NOMO-1 treated with DMSO at 0.1 percent for 48 hours (cell line): Measurements from ENCODE around the gene KIAA0586.
"Not testable (repeated sequence)": the region's sequence is repeated elsewhere in the genome, so short reads cannot be mapped to it uniquely, and the experiment has no call there.

Experiments used
- DNase-seq: peaks from one replicate; lab custom pipeline; 2025; ENCODE audit not compliant: unreplicated experiment; lab: John Stamatoyannopoulos, UW

Gene KIAA0586

GRCh38 chr14:58427281-58428117 lies at the start of gene KIAA0586, which contains the start of gene TIMM9:
Gene KIAA0586, plus strand, starts transcription at chr14:58427719. Its CDS starts 546 bp downstream, at chr14:58428265.
Gene TIMM9, minus strand, starts transcription at chr14:58427531. Its CDS starts 15,586 bp downstream, at chr14:58411945.
- DNase-seq, result peak; percentile 98

DNA sequence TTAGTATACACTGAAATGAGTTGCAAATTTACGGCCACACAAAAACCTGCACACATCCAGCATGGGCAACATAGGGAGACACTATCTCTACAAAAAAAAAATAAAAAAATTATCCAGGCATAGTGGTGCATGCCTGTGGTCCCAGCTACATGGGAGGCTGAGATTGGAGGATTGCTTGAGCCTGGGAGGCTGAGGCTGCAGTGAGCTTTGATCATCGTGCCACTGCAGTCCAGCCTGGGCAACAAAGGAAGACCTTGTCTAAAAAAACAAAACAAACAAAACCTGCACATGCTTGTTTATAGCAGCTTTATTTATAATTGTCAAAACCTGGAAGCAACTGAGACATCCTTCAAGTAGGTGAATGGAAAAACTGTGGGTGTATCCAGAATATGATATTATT lies 36.7 kb upstream of the KIAA0586 start:
- DNase-seq, result no peak

GRCh38 chr14:58395562-58395811 lies 32.0 kb upstream of the KIAA0586 start:
- DNase-seq, result no peak

DNA sequence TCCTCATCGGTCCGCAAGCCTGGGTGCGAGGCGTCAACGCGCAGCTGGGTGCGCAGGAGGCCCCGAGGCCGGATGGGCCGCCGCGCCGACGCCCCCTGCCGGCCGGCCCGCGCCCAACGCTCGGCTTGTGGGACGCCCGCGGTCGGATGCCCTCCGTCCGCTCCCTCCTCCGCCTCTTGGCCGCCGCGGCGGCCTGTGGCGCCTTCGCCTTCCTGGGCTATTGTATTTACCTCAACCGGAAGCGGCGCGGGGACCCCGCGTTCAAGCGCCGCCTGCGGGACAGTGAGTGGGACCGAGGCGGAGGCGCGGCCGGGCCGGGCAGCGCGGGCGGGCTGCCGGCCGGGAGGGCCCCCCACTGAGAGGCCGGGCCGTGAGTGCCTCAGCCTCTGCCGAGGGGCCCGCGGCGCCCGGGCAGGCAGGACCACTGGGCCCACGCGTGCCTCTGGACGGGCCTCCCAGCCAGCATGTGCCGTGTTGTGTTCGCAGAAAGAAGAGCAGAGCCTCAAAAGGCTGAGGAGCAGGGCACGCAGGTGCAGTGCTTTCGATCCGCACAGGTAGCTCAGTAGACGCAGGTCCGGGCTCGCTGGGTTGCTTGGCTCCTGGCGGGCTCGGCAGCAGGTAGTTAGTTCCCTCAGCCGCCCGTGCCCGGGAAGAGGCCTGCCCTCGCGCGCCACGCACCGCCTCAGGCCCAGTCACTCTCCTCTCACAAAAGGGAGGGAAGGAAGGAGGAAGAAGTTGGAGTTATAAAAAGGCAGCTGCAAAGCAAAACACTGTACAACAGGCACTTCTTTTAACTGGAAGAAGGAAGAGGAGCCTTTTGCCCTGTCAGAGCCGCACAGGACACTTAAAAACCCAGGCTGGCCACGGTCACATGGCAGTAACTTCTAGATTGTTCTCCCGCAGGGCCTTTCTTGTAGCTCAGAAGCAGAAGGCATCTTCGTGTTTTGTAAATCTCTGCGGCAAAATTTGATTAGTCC lies 31.4 kb upstream of the KIAA0586 start, which contains the start of gene TOMM20L:
TOMM20L (plus strand) TSS at position 119 of the 977 bp plus-strand sequence; CDS start at position 147, 28 bp downstream.
- peak; percentile 65 for DNase-seq

DNA sequence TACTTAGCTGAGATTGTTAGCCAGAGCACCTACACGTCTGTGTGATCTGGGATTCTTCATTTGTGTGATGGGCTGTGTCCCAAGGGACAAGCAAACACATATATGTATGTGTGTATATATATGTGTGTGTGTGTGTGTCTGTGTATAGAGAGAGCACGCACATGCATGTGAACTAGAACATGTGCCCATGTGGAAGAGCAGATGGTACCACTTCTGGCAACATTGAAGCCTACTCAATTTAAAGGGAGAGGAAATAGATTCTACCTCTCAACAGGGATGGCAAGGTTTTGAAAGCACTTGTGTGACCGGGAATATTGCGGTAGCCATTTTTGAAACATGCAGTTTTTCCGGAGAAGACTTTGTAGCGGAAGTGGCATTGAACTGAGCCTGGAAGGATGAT lies 30.4 kb upstream of the KIAA0586 start:
- no peak for DNase-seq

- no peak for DNase-seq
These were observed 29.0 kb upstream of the KIAA0586 start for GRCh38 chr14:58398495-58398894.

DNA sequence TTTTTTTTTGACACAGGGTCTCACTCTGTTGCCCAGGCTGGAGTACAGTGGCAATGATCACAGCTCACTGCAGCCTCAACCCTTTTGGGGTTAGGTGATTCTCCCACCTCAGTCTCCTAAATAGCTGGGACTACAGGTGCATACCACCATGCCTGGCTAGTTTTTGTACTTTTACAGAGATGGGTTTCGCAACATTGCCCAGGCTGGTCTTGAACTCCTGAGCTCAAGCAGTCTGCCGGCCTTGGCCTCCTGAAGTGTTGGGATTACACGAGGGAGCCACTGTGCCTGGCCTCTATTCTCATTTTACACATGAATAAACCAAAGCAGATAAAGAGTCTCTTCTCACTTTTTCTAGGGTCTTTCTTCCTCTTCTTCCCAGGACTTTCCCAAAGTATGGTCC lies 28.6 kb upstream of the KIAA0586 start:
- no peak for DNase-seq

GRCh38 chr14:58401587-58401986 lies 25.9 kb upstream of the KIAA0586 start:
- DNase-seq, result no peak

DNA sequence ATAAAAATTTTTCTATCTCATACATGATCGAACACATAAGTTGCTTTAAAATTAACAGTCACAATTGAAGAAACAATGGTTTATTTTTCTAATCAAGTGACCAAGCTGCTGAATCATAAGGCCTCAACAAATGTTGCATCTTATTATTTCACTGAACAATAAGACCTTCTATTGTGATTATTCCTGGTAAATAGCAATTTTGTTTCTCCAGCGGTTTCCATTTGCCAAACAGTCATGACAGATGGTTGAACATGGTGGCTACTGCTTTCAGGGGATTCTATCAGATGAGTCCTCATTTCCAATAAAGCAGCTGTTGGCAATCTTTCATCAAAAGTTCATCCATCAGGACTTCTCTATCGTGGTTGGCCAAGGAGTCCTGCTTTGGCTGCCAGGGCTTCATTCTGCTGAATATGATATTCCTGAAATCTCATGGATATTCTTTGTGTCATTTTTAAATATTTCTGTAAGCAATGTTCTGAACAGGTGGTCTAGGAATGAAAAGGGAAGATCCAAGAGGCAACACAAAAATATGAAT lies 18.8 kb upstream of the KIAA0586 start:
- DNase-seq, result no peak

- DNase-seq, result no peak
These were observed 12.7 kb upstream of the KIAA0586 start for GRCh38 chr14:58414845-58415244.

GRCh38 chr14:58415636-58416547 lies 11.6 kb upstream of the KIAA0586 start:
- DNase-seq, result no peak

- not testable (repeated sequence) for DNase-seq
These were observed 10.6 kb upstream of the KIAA0586 start for GRCh38 chr14:58416934-58417333.

GRCh38 chr14:58426670-58427280 lies 744 bp upstream of the KIAA0586 start:
- DNase-seq, result peak; percentile 57

- DNase-seq, result peak; percentile 36
These were observed 682 bp downstream of the KIAA0586 start for GRCh38 chr14:58428118-58428683.

GRCh38 chr14:58430156-58430555 lies 2.6 kb downstream of the KIAA0586 start:
- no peak for DNase-seq

DNA sequence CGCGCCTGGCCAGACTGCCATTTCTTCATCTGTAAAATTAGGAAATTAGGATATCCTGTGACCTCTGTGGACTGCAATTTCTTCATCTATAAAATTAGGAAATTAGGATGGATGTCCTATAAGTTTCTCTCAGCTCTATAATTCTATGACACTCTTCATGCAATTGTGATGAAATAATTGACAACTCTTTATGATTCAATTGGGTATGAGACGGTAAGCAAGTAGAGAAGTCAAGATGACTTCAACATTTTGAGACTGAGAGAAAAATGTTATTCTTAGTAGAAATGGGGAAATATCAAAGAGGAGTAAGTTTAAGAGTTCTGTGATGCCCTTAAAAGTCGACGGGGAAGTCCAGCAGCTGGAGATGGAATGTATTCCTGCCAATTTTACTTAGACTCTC lies 12.0 kb downstream of the KIAA0586 start:
- no peak for DNase-seq

DNA sequence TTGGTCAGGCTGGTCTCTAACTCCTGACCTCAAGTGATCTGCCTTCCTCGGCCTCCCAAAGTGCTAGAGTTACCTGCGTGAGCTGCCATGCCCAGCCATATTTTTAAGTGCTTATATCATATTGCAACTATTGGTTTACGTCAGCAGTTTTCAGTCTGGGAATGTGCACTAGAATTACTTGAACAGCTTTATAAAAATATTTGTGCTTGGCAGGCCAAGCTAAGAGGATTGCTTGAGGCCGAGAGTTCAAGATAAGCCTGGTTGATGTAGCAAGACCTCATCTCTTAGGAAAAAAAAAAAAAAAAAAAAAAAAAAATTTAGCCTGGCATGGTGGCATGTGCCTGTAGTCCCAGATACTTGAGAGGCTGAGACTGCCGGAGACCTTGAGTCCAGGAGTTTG lies 17.1 kb downstream of the KIAA0586 start:
- no peak for DNase-seq

DNA sequence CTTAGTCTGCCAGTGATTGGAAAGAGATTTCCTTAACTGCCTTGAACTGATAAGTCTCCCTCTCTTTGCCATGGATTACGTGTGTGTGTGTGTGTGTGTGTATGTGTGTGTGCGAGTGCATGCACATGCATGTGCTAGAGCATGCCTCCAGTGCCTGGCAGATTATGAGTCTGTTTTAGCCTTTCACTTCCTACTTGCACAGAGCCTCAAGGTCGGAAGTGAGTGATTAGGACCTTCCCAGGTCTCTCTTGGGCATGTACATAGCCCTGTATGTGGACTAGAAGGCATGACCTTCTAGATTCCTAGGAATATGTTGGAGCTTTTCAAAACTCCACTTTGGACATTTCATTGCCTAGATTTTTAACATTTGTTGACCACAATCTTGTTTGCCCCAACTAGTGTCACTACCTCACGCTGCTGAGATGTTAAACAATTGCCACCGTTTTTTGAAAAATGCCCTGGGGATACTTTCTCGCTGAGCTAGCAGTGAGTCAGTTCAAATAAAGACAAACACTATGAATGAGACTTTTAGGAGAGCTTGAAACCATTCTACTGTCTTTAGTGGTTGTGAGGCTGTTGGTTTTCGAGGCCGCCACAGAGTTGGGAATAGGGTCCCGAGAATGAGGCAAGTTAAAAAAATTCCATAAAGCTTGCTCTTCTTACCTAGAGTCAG lies 28.2 kb downstream of the KIAA0586 start:
- DNase-seq, result no peak

GRCh38 chr14:58460772-58461171 lies 33.3 kb downstream of the KIAA0586 start:
- no peak for DNase-seq
